RWPE1 (cell line): ENCODE results near the gene HMOX2.

Experiments
- CTCF ChIA-PET: fragments of 350-600 bp; sonication (Branson Sonifier 250); formaldehyde crosslinking; extraction: SDS; loops from one replicate; lab custom pipeline; 2021; lab: Yijun Ruan, JAX
- POLR2A ChIA-PET: fragments of 400-600 bp; formaldehyde crosslinking; extraction: SDS; loops from one replicate; lab custom pipeline; 2020; ENCODE audit warnings: antibody characterized with exemption; ENCODE audit not compliant: low non-redundant PET; lab: Yijun Ruan, JAX
- DNase-seq: peaks from one replicate; pipeline ENCODE4 v3.0.0; 2012; ENCODE audit warnings: low spot score
- H3K27ac ChIP-seq: fragments of 450-650 bp; 2 replicates; pipeline ENCODE4 v1.5.1; 2017
- CTCF ChIP-seq: fragments of 450-650 bp; conservative IDR thresholded peaks from 2 replicates; pipeline ENCODE4 v1.5.1; 2017; ENCODE audit warnings: low read depth, mild to moderate bottlenecking

HMOX2 gene

GRCh38 chr16:4455951-4456350, 20.2 kb upstream of the HMOX2 start:
- POLR2A ChIA-PET: no interaction called here
- no peak for TF ChIP-seq CTCF
- peak overlapping the region; percentile 31 for H3K27ac ChIP-seq
- CTCF ChIA-PET: no interaction called here
- no peak for DNase-seq

DNA sequence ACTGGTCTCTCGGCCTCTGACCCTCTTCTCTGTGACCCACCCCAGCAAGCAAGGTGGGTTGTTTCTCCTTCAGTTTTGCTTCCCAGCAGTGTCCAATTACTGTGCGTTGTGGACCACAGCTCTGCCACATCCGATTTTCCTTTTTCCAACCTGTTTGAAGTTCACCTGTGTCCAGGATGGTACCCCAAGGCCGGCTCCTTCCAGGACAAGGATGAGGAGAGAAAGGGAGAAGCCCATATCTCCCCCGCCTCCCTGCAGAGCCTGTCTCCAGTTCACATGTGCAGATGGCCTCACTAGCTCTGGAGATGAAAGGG, 15.3 kb upstream of the HMOX2 start:
- POLR2A ChIA-PET: no interaction called here
- no peak for DNase-seq
- CTCF ChIA-PET: interaction anchor here (0.6 kb wide), 2 partner anchors 17 to 54 kb away, joined by 3 read pairs; no protein-coding TSS in a partner anchor
- TF ChIP-seq CTCF: no peak
- peak overlapping the region; percentile 69 for H3K27ac ChIP-seq

- TF ChIP-seq CTCF: no peak
- DNase-seq: peak; percentile 30
- H3K27ac ChIP-seq: peak overlapping the region; percentile 69
- ChIA-PET POLR2A (interaction anchor here (0.6 kb wide), 1 partner anchor 10 kb away, joined by 4 read pairs; no protein-coding TSS in a partner anchor), CTCF (interaction anchor here (0.5 to 0.7 kb wide), 3 partner anchors 17 to 1423 kb away, joined by 3 to 5 read pairs (median 3); no protein-coding TSS in a partner anchor)
These were observed 14.7 kb upstream of the HMOX2 start for GRCh38 chr16:4461250-4462085.

- CTCF ChIA-PET: interaction anchor here (0.7 to 1.4 kb wide), 3 partner anchors 14 to 122 kb away, joined by 3 to 6 read pairs (median 5); no protein-coding TSS in a partner anchor
- DNase-seq: peak; percentile 65
- no peak for TF ChIP-seq CTCF
- POLR2A ChIA-PET: interaction anchor here (0.5 to 0.8 kb wide), 6 partner anchors 9 to 481 kb away, joined by 3 to 9 read pairs (median 3); partner anchors contain the start of gene NMRAL1
- H3K27ac ChIP-seq: peak overlapping the region; percentile 69
These were observed 12.6 kb upstream of the HMOX2 start for GRCh38 chr16:4463522-4464163.

GRCh38 chr16:4465977-4466779, 10.0 kb upstream of the HMOX2 start:
- H3K27ac ChIP-seq: peak overlapping the region; percentile 69; the same call in 1 of the 2 replicates
- no peak for DNase-seq
- ChIA-PET POLR2A (no interaction called here), CTCF (no interaction called here)
- no peak for TF ChIP-seq CTCF

DNA sequence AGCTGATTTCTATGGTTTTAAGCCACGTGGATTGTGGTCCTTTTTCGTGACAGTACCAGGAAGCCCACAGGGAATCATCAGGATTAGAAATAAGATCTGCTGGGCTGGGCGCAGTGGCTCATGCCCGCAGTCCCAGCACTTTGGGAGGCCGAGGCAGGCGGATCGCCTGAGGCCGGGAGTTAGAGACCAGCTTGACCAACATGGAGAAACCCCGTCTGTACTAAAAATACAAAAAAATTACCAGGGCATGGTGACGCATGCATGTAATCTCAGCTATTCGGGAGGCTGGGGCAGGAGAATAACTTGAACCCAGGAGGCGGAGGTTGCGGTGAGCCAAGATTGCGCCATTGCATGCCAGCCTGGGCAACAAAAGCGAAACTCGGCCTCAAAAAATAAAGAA, 8.3 kb upstream of the HMOX2 start:
- no peak for DNase-seq
- no peak overlapping the region for H3K27ac ChIP-seq
- ChIA-PET POLR2A (no interaction called here), CTCF (interaction anchor here (0.6 kb wide), 2 partner anchors 11 to 16 kb away, joined by 3 to 6 read pairs; no protein-coding TSS in a partner anchor)
- no peak for TF ChIP-seq CTCF
